GM19023 (cell line): ENCODE data around the gene PGGHG.

Experiments
- ATAC-seq: cut with Tn5 transposase; IDR thresholded peaks from one replicate; pipeline ENCODE4 v1.9.1; 2021; ENCODE audit warnings: mild to moderate bottlenecking, moderate library complexity; ENCODE audit not compliant: unreplicated experiment

The PGGHG gene

DNA sequence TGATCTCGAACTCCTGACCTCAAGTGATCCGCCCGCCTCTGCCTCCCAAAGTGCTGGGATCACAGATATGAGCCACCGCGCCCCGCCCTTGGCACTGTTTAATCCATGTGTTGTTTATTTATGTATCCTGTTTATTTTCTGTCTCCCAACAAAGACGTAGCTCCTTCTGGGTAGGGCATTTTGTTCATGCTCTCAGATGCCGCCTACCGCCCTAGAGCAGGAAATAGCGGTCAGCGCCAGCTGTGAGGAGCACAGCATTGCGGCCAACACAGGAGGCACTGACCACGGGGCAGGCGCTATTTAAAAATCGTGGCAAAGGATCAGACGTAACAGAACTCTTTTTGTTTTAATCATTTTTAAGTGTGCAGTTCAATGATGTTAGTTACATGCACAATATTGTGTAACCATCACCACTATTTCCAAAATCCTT is 20.2 kb upstream of the PGGHG start:
- peak; percentile 60 for ATAC-seq

- peak; percentile 65 for ATAC-seq
Observed at GRCh38 chr11:269146-269890, 19.6 kb upstream of the PGGHG start.

DNA sequence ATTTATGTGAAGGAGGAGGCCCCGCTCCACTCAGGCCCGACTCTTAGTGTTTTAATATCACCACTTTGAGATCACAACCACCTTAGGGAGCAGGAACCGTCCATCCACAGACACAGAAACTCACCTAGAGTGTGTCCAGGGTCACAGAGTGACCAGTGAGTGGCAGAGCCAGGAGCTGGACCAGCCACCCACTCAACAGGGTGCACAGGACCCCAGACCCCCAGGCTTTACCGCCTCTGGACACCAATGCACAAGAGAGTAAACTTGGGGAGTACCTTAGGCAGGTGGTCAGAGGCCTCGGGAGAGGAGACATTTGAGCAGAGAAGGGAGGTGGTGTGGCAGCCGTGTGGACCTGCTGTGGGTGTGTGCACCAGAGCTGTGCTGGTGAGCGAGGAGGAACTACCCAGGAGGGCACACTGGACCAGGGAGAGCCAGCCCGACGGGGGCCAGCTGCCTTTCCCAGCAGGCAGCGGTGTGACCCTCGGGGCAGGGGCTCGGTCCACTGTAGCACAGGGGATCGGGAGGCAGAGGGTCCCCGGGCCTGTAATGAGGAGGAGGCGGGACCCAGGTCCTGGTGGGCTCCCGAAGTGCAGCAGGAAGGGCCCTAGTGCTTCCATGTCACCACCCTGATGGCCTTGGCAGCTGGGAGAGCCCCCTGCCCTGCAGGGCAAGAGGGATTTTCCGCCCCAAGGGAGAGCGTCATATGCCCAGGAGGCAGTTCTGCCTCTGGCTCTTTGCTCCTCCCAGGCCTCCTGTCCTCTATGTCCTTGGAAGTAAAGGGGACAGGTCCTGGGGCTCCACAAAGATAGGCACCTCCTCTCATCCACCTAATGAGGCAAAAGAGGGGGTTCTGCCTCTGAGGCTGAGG is 18.2 kb upstream of the PGGHG start:
- no peak for ATAC-seq

DNA sequence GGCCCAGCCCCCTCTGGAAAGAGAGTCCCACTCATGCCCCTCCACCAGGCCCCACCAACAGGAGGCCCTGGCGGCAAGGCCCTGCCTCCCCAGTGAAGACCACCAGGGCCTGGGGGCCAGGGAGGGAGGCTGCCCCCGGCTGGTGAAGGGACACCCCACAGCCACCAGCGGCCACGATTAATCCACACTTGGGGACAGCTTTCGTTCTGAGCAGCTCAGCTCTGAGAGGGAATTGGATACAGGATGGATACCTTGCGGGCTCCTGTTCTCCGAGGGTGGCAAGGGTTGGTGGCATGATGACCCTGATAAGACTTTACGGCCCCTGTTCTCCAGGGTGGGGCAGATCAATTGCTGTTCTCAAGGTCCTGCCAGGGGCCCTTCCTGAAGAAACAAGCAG is 17.6 kb upstream of the PGGHG start:
- ATAC-seq = no peak

GRCh38 chr11:272195-272930 is 16.6 kb upstream of the PGGHG start:
- no peak for ATAC-seq

DNA sequence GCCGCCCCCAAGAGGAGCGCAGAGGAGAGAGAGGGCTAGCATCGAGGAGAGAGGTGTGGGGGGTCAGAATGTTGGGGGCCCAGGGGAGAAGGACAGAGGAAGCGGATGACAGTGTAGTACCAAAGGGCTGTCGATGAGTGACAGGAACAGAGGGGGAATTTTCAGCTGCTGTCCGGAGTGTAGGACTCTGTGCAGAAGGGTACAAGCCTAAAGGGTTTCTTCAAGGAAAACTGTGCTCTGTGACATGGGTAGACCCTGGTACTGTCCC is 16.1 kb upstream of the PGGHG start:
- ATAC-seq = no peak

- no peak for ATAC-seq
Observed at GRCh38 chr11:276219-276618, 12.7 kb upstream of the PGGHG start.

GRCh38 chr11:278001-278951 is 10.7 kb upstream of the PGGHG start, which contains the start of gene NLRP6:
Gene NLRP6, plus strand, starts transcription at chr11:278407. Its CDS starts 163 bp downstream, at chr11:278570.
- ATAC-seq = no peak

- ATAC-seq = no peak
Observed at GRCh38 chr11:279040-279965, 9.6 kb upstream of the PGGHG start.

GRCh38 chr11:279966-280705 is 8.8 kb upstream of the PGGHG start:
- no peak for ATAC-seq

DNA sequence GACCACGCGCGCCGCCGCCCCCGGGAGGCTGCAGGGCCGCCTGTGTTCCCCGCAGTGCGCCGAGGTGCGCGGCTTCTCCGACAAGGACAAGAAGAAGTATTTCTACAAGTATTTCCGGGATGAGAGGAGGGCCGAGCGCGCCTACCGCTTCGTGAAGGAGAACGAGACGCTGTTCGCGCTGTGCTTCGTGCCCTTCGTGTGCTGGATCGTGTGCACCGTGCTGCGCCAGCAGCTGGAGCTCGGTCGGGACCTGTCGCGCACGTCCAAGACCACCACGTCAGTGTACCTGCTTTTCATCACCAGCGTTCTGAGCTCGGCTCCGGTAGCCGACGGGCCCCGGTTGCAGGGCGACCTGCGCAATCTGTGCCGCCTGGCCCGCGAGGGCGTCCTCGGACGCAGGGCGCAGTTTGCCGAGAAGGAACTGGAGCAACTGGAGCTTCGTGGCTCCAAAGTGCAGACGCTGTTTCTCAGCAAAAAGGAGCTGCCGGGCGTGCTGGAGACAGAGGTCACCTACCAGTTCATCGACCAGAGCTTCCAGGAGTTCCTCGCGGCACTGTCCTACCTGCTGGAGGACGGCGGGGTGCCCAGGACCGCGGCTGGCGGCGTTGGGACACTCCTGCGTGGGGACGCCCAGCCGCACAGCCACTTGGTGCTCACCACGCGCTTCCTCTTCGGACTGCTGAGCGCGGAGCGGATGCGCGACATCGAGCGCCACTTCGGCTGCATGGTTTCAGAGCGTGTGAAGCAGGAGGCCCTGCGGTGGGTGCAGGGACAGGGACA is 8.0 kb upstream of the PGGHG start:
- no peak for ATAC-seq

DNA sequence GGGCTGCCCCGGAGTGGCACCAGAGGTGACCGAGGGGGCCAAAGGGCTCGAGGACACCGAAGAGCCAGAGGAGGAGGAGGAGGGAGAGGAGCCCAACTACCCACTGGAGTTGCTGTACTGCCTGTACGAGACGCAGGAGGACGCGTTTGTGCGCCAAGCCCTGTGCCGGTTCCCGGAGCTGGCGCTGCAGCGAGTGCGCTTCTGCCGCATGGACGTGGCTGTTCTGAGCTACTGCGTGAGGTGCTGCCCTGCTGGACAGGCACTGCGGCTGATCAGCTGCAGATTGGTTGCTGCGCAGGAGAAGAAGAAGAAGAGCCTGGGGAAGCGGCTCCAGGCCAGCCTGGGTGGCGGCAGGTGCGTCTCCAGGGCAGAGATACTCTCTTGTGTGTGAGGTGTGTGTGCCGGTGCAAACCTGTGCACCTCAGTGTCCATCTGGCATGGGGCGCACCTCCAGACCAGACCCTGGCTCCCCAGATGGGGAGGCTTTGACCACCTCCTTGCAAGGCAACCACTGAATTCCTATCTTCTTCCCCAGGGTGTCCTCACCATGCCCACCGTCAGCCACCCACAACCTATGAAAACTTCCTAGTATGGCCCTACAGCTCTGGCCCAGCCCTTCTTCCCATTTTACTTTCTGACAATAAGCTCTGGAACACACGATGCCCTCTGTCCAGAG is 7.3 kb upstream of the PGGHG start:
- no peak for ATAC-seq

- no peak for ATAC-seq
Observed at GRCh38 chr11:282171-282570, 6.8 kb upstream of the PGGHG start.

DNA sequence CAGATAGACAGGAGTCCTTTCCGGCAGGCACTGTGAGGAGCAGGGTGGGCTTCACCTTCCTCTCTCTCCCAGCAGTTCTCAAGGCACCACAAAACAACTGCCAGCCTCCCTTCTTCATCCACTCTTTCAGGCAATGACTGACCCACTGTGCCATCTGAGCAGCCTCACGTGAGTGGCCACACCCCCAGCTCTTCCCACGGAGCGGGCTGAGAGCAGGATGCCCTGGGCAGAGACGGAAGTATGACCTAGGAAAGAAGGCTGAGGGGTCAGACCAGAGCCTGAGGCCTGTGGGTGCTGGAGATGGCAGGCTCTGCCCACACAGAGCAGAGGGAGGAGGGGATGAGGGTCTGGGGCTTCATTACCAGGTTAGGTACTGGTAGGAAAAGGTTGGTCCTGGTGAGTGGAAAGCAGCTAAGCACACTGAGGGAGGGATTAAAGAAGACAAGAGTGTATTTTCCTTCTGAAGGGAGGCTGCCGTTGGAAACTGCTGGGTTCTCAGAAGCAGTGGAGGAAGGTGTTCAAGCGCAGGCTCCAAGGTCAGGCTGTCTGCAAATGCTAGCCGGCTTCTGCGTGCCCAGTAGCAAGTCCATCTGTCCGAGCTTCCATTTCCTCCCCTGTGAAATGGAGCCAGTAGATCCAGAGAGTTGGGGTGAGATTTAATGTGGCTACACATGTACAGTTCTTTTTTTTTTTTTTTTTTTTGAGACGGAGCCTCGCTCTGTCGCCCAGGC is 6.1 kb upstream of the PGGHG start:
- no peak for ATAC-seq

DNA sequence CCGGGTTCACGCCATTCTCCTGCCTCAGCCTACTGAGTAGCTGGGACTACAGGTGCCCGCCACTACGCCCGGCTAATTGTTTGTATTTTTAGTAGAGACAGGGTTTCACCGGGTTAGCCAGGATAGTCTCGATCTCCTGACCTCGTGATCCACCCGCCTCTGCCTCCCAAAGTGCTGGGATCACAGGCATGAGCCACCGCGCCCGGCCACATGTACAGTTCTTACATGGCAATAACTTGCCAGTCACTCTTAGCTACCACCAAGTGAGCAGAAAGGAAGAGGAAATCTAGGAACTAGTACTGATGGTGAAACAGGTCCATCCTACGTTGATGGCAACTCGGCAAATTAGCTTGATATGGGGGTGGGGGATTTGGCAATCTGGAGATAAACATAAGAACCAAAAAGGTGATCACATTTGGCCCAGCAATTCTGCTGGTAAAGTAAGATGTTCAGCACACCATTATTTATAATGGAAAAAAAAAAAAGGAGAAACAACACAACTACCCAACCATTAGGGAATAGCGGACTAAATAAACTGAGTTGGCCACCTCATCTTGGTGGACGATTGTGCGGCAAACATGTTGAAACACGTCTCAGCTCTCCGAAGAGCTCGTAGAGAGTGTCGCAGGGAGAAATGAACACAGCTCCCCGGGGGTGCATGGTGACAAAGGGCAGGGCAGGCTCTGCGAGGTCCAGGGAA is 5.4 kb upstream of the PGGHG start:
- no peak for ATAC-seq
